NCI-H1092 treated with DMSO at 0.1 percent for 48 hours (cell line): Measurements from ENCODE around the gene OR4L1.
"Not testable (repeated sequence)": the region's sequence is repeated elsewhere in the genome, so short reads cannot be mapped to it uniquely, and the experiment has no call there.

ENCODE experiments used
- DNase-seq: peaks from one replicate; lab custom pipeline; 2025; lab: John Stamatoyannopoulos, UW

OR4L1 gene

GRCh38 chr14:20059745-20060144 is at the start of gene OR4L1:
Gene OR4L1 (plus strand): TSS chr14:20060045. CDS start chr14:20060045, 0 bp downstream.
- DNase-seq = no peak

GRCh38 chr14:20019257-20019865 is 40.5 kb upstream of the OR4L1 start, which contains the start of gene OR4K14:
Gene OR4K14 (minus strand): TSS chr14:20019307. CDS start chr14:20015193, 4,114 bp downstream.
- DNase-seq = no peak

- no peak for DNase-seq
These were observed 28.8 kb upstream of the OR4L1 start for GRCh38 chr14:20031058-20031457.

GRCh38 chr14:20035449-20035848 is 24.4 kb upstream of the OR4L1 start:
- no peak for DNase-seq

GRCh38 chr14:20035938-20036337 is 23.9 kb upstream of the OR4L1 start, which contains the start of gene OR4K13:
Gene OR4K13 (minus strand): TSS chr14:20036038. CDS start chr14:20034758, 1,280 bp downstream.
- no peak for DNase-seq

- no peak for DNase-seq
These were observed 15.6 kb upstream of the OR4L1 start for GRCh38 chr14:20044243-20044642.

- DNase-seq = no peak
These were observed 11.6 kb upstream of the OR4L1 start for GRCh38 chr14:20048202-20048601.

- no peak for DNase-seq
These were observed 32.2 kb downstream of the OR4L1 start for GRCh38 chr14:20092050-20092449.

- no peak for DNase-seq
These were observed 33.6 kb downstream of the OR4L1 start for GRCh38 chr14:20093442-20093841.

- not testable (repeated sequence) for DNase-seq
These were observed 39.3 kb downstream of the OR4L1 start for GRCh38 chr14:20098926-20099770.

GRCh38 chr14:20110438-20110837 is 50.6 kb downstream of the OR4L1 start, which contains the start of gene OR4K17:
Gene OR4K17 (plus strand): TSS chr14:20110739. CDS start chr14:20117500, 6,761 bp downstream.
- DNase-seq = no peak
